DOHH2 (cell line): ENCODE measurements around the gene CAMP.

Experiments
- H3F3A ChIP-seq: fragments of 200-600 bp; sonication (generic), shearing (Covaris generic); 2 replicates; pipeline ENCODE4 v1.6.0; 2016; ENCODE audit warnings: antibody characterized with exemption, mild to moderate bottlenecking; ENCODE audit not compliant: control insufficient read depth, insufficient read depth
- H3K27ac ChIP-seq: fragments of 200-600 bp; sonication (generic); 2 replicates; pipeline ENCODE4 v1.5.1; 2014; ENCODE audit warnings: low read depth, mild to moderate bottlenecking, low read length, moderate library complexity
- H3K27me3 ChIP-seq: fragments of 200-600 bp; sonication (generic); 2 replicates; pipeline ENCODE4 v1.6.1; 2014; ENCODE audit warnings: mild to moderate bottlenecking, low read length, mixed read lengths; ENCODE audit not compliant: control insufficient read depth
- H3K36me3 ChIP-seq: fragments of 200-600 bp; sonication (generic); 2 replicates; pipeline ENCODE4 v1.6.1; 2014; ENCODE audit warnings: mild to moderate bottlenecking, low read length, moderate library complexity, mixed read lengths; ENCODE audit not compliant: control insufficient read depth
- H3K4me1 ChIP-seq: fragments of 200-600 bp; sonication (generic); 2 replicates; pipeline ENCODE4 v1.6.1; 2014; ENCODE audit warnings: mild to moderate bottlenecking, low read length, mixed read lengths; ENCODE audit not compliant: control insufficient read depth
- H3K4me2 ChIP-seq: fragments of 200-600 bp; sonication (generic); 2 replicates; pipeline ENCODE4 v1.6.0; 2014; ENCODE audit warnings: mild to moderate bottlenecking, low read length, moderate library complexity
- H3K4me3 ChIP-seq: fragments of 200-600 bp; sonication (generic); 2 replicates; pipeline ENCODE4 v1.5.1; 2014; ENCODE audit warnings: mild to moderate bottlenecking, low read length, mixed read lengths
- H3K79me2 ChIP-seq: fragments of 200-600 bp; sonication (generic); 2 replicates; pipeline ENCODE4 v1.6.1; 2014; ENCODE audit warnings: mild to moderate bottlenecking, low read length, mixed read lengths; ENCODE audit not compliant: control insufficient read depth
- H3K9me2 ChIP-seq: fragments of 200-600 bp; sonication (generic); replicated peaks from 2 replicates; pipeline ENCODE4 v1.6.1; 2014; ENCODE audit warnings: mild to moderate bottlenecking, low read length, mixed read lengths; ENCODE audit not compliant: control insufficient read depth
- H3K9me3 ChIP-seq: fragments of 200-600 bp; sonication (generic); 2 replicates; pipeline ENCODE4 v1.6.1; 2014; ENCODE audit warnings: antibody characterized with exemption, low read length, mixed read lengths; ENCODE audit not compliant: control insufficient read depth, insufficient read depth
- H4K20me1 ChIP-seq: fragments of 200-600 bp; sonication (generic); 2 replicates; pipeline ENCODE4 v1.6.0; 2014; ENCODE audit warnings: low read depth, mild to moderate bottlenecking, antibody characterized with exemption, low read length, moderate library complexity; ENCODE audit not compliant: control insufficient read depth, insufficient read depth
- CTCF ChIP-seq: fragments of 200-600 bp; sonication (generic); IDR thresholded peaks from one replicate; pipeline ENCODE4 v1.5.1; 2014; ENCODE audit warnings: antibody characterized with exemption, mild to moderate bottlenecking, low read depth, low read length; ENCODE audit not compliant: poor library complexity, severe bottlenecking
- EZH2phosphoT487 ChIP-seq: fragments of 200-600 bp; sonication (generic); IDR thresholded peaks from 2 replicates; pipeline ENCODE4 v1.6.1; 2017; ENCODE audit warnings: borderline replicate concordance, mild to moderate bottlenecking, antibody characterized with exemption, low read length, moderate library complexity, mixed read lengths

The CAMP gene

GRCh38 chr3:48188266-48189201, 34.8 kb upstream of the CAMP start, which contains the start of gene CDC25A:
CDC25A (minus strand) TSS chr3:48188417; CDS start chr3:48187947, 470 bp downstream.
- Histone ChIP-seq H3K4me2 (peak within 1 kb of the TSS; percentile 79), H3K36me3 (peaks cover 46% of the 10 kb centered on the region), H3K27ac (peak within 1 kb of the TSS; percentile 72), H4K20me1 (no peaks in the 10 kb centered on the region), H3K4me3 (peak within 1 kb of the TSS; percentile 94), H3K9me2 (no peaks in the 10 kb centered on the region), H3K79me2 (peaks cover 51% of the 10 kb centered on the region), H3K4me1 (peaks cover 22% of the 10 kb centered on the region), H3K9me3 (no peaks in the 10 kb centered on the region), H3K27me3 (no peaks in the 10 kb centered on the region), H3F3A (no peaks in the 10 kb centered on the region)
- TF ChIP-seq CTCF (no peak), EZH2phosphoT487 (no peak)

- Histone ChIP-seq H3K79me2 (peaks cover 43% of the 10 kb centered on the region), H3K27me3 (0 out of 2 replicates have a peak, but pooled peaks cover 2% of the 10 kb centered on the region), H3K9me2 (no peaks in the 10 kb centered on the region), H3F3A (no peaks in the 10 kb centered on the region), H3K4me3 (no peak overlapping the region; the same call in 1 of the 2 replicates), H3K36me3 (peaks cover 38% of the 10 kb centered on the region), H3K27ac (no peak overlapping the region), H3K4me2 (peak overlapping the region; percentile 79; the same call in 1 of the 2 replicates), H3K9me3 (no peaks in the 10 kb centered on the region), H4K20me1 (no peaks in the 10 kb centered on the region), H3K4me1 (peaks cover 25% of the 10 kb centered on the region)
- TF ChIP-seq CTCF (no peak), EZH2phosphoT487 (no peak)
Observed at GRCh38 chr3:48189321-48189720, 34.0 kb upstream of the CAMP start.

- Histone ChIP-seq H3K27me3 (0 out of 2 replicates have a peak, but pooled peaks cover 2% of the 10 kb centered on the region), H3F3A (no peaks in the 10 kb centered on the region), H3K4me1 (peaks cover 24% of the 10 kb centered on the region), H3K4me2 (no peak overlapping the region), H3K27ac (no peak overlapping the region), H4K20me1 (no peaks in the 10 kb centered on the region), H3K4me3 (no peak overlapping the region), H3K36me3 (peaks cover 22% of the 10 kb centered on the region), H3K9me2 (no peaks in the 10 kb centered on the region), H3K9me3 (no peaks in the 10 kb centered on the region), H3K79me2 (peaks cover 27% of the 10 kb centered on the region)
- TF ChIP-seq EZH2phosphoT487 (no peak), CTCF (no peak)
Observed at GRCh38 chr3:48190911-48191310, 32.4 kb upstream of the CAMP start.
